ENCODE data around the gene HIGD1C. TPM values are rescaled to one million over a fixed set of nuclear protein-coding genes. Genes with fewer than 3 reads are reported as not detected.

The HIGD1C gene
- total and polyA plus RNA-seq, 2 of the 8 experiments (the other 6 are each of a cell fraction or from before 2014, with no cell fraction given): not detected

DNA sequence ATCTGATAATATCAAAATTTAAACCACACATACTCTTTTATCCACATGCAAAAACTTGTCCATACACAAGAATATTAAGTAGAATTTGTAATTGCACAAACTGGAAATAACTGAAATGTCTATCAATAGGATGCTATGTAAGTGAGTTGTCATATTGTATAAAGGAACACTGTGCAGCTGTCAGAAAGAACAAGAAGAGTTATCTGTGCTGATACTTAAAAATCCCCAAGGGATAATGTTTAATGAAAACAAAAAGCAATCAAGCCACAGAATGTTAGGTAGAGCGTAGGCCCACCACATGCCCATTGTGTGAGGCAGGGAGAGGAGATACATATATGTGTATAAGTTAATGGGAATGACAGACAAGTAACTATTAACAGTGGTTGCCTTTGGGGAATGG lies 25.9 kb upstream of the HIGD1C start:
- no peak overlapping the region for H2AFZ ChIP-seq (ENCODE audit: low read length)
- no peak overlapping the region for H2BK20ac ChIP-seq (ENCODE audit: low read length)
- 87% methylated on average over 1 of the region's 1 CpG; no CpG with 5 or more reads in 1 of the 2 experiments for WGBS, 2 experiments (ENCODE audit: extremely low coverage in 1 of 2, insufficient coverage in 1 of 2, insufficient read length in 1 of 2, insufficient replicate concordance in 2 of 2, low coverage in 1 of 2, low lambda C conversion rate in 2 of 2, missing lambda C conversion rate in 1 of 2)
- H4K20me1 ChIP-seq (replicated peaks in 1 of 2; ENCODE audit: control insufficient read depth in 1 of 2, insufficient read depth in 2 of 2, low read length in 2 of 2): no peaks in the 10 kb centered on the region
- DNase-seq (ENCODE audit: low read depth in 1 of 2, low spot score in 2 of 2) (no peak), FAIRE-seq (no peak)
- H3K9me3 ChIP-seq (ENCODE audit: insufficient read depth in 2 of 2, low read depth in 1 of 2, low read length in 1 of 2): no peaks in the 10 kb centered on the region
- H3K27me3 ChIP-seq (replicated peaks in 1 of 4; ENCODE audit: control insufficient read depth in 3 of 4, extremely low read depth in 1 of 4, insufficient read depth in 3 of 4, low read length in 3 of 4): no peaks in the 10 kb centered on the region
- no peak overlapping the region for H2BK5ac ChIP-seq (ENCODE audit: low read depth, low read length)
- H3K4ac ChIP-seq (replicated peaks; ENCODE audit: insufficient read length, low read depth, low read length): no peak overlapping the region
- POLR2A ChIA-PET (ENCODE audit: partially characterized antibody): interaction anchor here (0.6 to 1.7 kb wide), 2 partner anchors 24 to 123 kb away, joined by 3 read pairs; no protein-coding TSS in a partner anchor
- H4K5ac ChIP-seq (ENCODE audit: insufficient read length, low read depth, low read length): no peak overlapping the region
- CTCF ChIA-PET (ENCODE audit: partially characterized antibody): no interaction called here
- H3K27ac ChIP-seq (ENCODE audit: low read depth, low read length): no peak overlapping the region
- H3K4me3 ChIP-seq (ENCODE audit: extremely low read depth in 1 of 4, insufficient read depth in 2 of 4, low read depth in 3 of 4, low read length in 4 of 4): peak overlapping the region in 1 of 4 experiments; percentile 32; a peak in 1 of 8 replicates
- H3K79me1 ChIP-seq (ENCODE audit: low read depth, low read length): no peaks in the 10 kb centered on the region
- peaks cover 0 to 12% (median 8%) of the 10 kb centered on the region in 4 experiments; a peak in 6 of 7 replicates for H3K4me1 ChIP-seq (replicated peaks in 1 of 4; ENCODE audit: control insufficient read depth in 3 of 4, insufficient read depth in 4 of 4, low read length in 3 of 4)
- peak overlapping the region; percentile 0 for H3K23ac ChIP-seq (ENCODE audit: insufficient read length)
- no peak overlapping the region for H2BK15ac ChIP-seq (ENCODE audit: low read length)
- H4K8ac ChIP-seq (ENCODE audit: extremely low read depth, insufficient read depth, low read length): no peak overlapping the region
- no peak overlapping the region for H2BK12ac ChIP-seq (ENCODE audit: low read depth, low read length)
- H3K23me2 ChIP-seq (ENCODE audit: low read depth, low read length): peaks cover 4% of the 10 kb centered on the region
- H3K4me2 ChIP-seq (ENCODE audit: insufficient read depth in 1 of 2, low read depth in 2 of 2, low read length in 2 of 2): peak overlapping the region in 1 of 2 experiments; percentile 34; a peak in 2 of 4 replicates
- no peaks in the 10 kb centered on the region for H3K36me3 ChIP-seq (ENCODE audit: control insufficient read depth in 2 of 4, insufficient read depth in 4 of 4, low read length in 3 of 4)
- H3K56ac ChIP-seq (replicated peaks; ENCODE audit: insufficient read length, low read depth, low read length): no peak overlapping the region
- no peak overlapping the region for H4K91ac ChIP-seq (replicated peaks; ENCODE audit: insufficient read length, low read length)
- no peak overlapping the region for H2AK5ac ChIP-seq (ENCODE audit: low read depth, low read length)
- peaks cover 0 to 16% of the 10 kb centered on the region in 2 experiments; a peak in 2 of 4 replicates for H3K79me2 ChIP-seq (ENCODE audit: control insufficient read depth in 1 of 2, insufficient read depth in 2 of 2, low read length in 2 of 2)
- no peak overlapping the region for H3K14ac ChIP-seq (ENCODE audit: insufficient read length)
- H2BK120ac ChIP-seq (replicated peaks; ENCODE audit: low read depth, low read length): no peak overlapping the region
- H3K9ac ChIP-seq (replicated peaks in 1 of 4; ENCODE audit: extremely low read depth in 1 of 4, low read depth in 3 of 4, low read length in 3 of 4): no peak overlapping the region
- no peak for TF ChIP-seq ZNF274 (IDR thresholded peaks at IDR 0.05; ENCODE audit: borderline replicate concordance, extremely low read depth, low read length)
- TF ChIP-seq JUND (IDR thresholded peaks at IDR 0.05; ENCODE audit: low read length): no peak
- no peak for TF ChIP-seq KDM4A (IDR thresholded peaks at IDR 0.05; ENCODE audit: low read depth, low read length, severe bottlenecking)
- TF ChIP-seq CTBP2 (IDR thresholded peaks at IDR 0.05; ENCODE audit: borderline replicate concordance, insufficient read depth, insufficient read length, low read length): no peak
- TF ChIP-seq KDM1A (IDR thresholded peaks at IDR 0.05; ENCODE audit: borderline replicate concordance, low read length): no peak
- no peak for TF ChIP-seq CHD2 (IDR thresholded peaks at IDR 0.05; ENCODE audit: low read length)
- H3K18ac ChIP-seq (ENCODE audit: extremely low read depth, low read length): no peak overlapping the region

Measured in H1 (cell line).